HG03159 (cell line): ENCODE measurements around the gene ECHDC3.
"Not testable (repeated sequence)": the region's sequence is repeated elsewhere in the genome, so short reads cannot be mapped to it uniquely, and the experiment has no call there.

Source experiments
- ATAC-seq: cut with Tn5 transposase; IDR thresholded peaks from one replicate; pipeline ENCODE4 v1.9.1; 2021; ENCODE audit warnings: mild to moderate bottlenecking, moderate library complexity; ENCODE audit not compliant: unreplicated experiment

The ECHDC3 gene

GRCh38 chr10:11742009-11742778 is at the start of gene ECHDC3:
TSS of gene ECHDC3 (plus strand) at chr10:11742382. CDS start at chr10:11742577, 195 bp downstream.
- ATAC-seq, result peak; percentile 74

GRCh38 chr10:11693376-11693775 is 48.8 kb upstream of the ECHDC3 start:
- ATAC-seq, result no peak

- ATAC-seq, result no peak
Observed at GRCh38 chr10:11695779-11696178, 46.4 kb upstream of the ECHDC3 start.

GRCh38 chr10:11697718-11698527 is 44.3 kb upstream of the ECHDC3 start:
- ATAC-seq, result no peak

GRCh38 chr10:11698691-11699549 is 43.3 kb upstream of the ECHDC3 start:
- peak; percentile 76 for ATAC-seq

GRCh38 chr10:11699550-11700097 is 42.6 kb upstream of the ECHDC3 start:
- peak; percentile 5 for ATAC-seq

GRCh38 chr10:11700539-11700938 is 41.6 kb upstream of the ECHDC3 start:
- no peak for ATAC-seq

GRCh38 chr10:11701451-11702095 is 40.6 kb upstream of the ECHDC3 start:
- ATAC-seq, result no peak

GRCh38 chr10:11702264-11702663 is 39.9 kb upstream of the ECHDC3 start:
- no peak for ATAC-seq

- ATAC-seq, result no peak
Observed at GRCh38 chr10:11704092-11704491, 38.1 kb upstream of the ECHDC3 start.

- no peak for ATAC-seq
Observed at GRCh38 chr10:11705722-11706121, 36.5 kb upstream of the ECHDC3 start.

- no peak for ATAC-seq
Observed at GRCh38 chr10:11706895-11707567, 35.2 kb upstream of the ECHDC3 start.

- ATAC-seq, result no peak
Observed at GRCh38 chr10:11707624-11708350, 34.4 kb upstream of the ECHDC3 start.

GRCh38 chr10:11708801-11709200 is 33.4 kb upstream of the ECHDC3 start:
- not testable (repeated sequence) for ATAC-seq

- no peak for ATAC-seq
Observed at GRCh38 chr10:11712744-11713143, 29.4 kb upstream of the ECHDC3 start.

- no peak for ATAC-seq
Observed at GRCh38 chr10:11713186-11713743, 28.9 kb upstream of the ECHDC3 start.

GRCh38 chr10:11713963-11714362 is 28.2 kb upstream of the ECHDC3 start:
- ATAC-seq, result no peak

GRCh38 chr10:11714750-11715365 is 27.3 kb upstream of the ECHDC3 start:
- no peak for ATAC-seq
